Testis (tissue), 2 donors: Measurements from ENCODE around the gene NLGN1.

Experiments
- CTCF ChIP-seq, 3 experiments: fragments of 450-650 bp in 2 of 3; fragments of 200-600 bp in 1 of 3; sonication (generic) in 1 of 3; IDR thresholded peaks; one replicate each; pipeline ENCODE4 v1.5.1; 2016 to 2019; ENCODE audit warnings: antibody characterized with exemption in 3 of 3, mild to moderate bottlenecking in 2 of 3, moderate library complexity in 1 of 3
- POLR2A ChIP-seq: fragments of 450-650 bp; IDR thresholded peaks from one replicate; pipeline ENCODE4 v1.6.1; 2017; ENCODE audit warnings: antibody characterized with exemption, mild to moderate bottlenecking, moderate library complexity

- TF ChIP-seq CTCF (IDR thresholded peaks at IDR 0.05) (no peak), POLR2A (no peak)
Measured at GRCh38 chr3:174333640-174334039, 936.1 kb downstream of the NLGN1 start.
